ENCODE measurements around the gene LILRA6. TPM values are rescaled to one million over a fixed set of nuclear protein-coding genes. Genes with fewer than 3 reads are reported as not detected.

LILRA6 gene
- total RNA-seq, 1 experiment from 2014 or later = not detected

- TF ChIP-seq CEBPB (IDR thresholded peaks at IDR 0.05; ENCODE audit: low read depth) = no peak
Measured at GRCh38 chr19:54266133-54266532, 23.5 kb upstream of the LILRA6 start (continued).

- no peaks in the 10 kb centered on the region for H3K79me2 ChIP-seq (ENCODE audit: insufficient read depth, low read length)
- H3K9ac ChIP-seq (ENCODE audit: low read length) = no peak overlapping the region
- H2AFZ ChIP-seq (ENCODE audit: low read depth, low read length, poor library complexity, severe bottlenecking) = no peak overlapping the region
- ChIA-PET POLR2A (no interaction called here), CTCF (no interaction called here), RAD21 (ENCODE audit: low non-redundant PET in 1 of 2, low total read pairs in 2 of 2, uncharacterized antibody in 2 of 2, unreplicated experiment in 2 of 2) (no interaction called here)
- peaks cover 4% of the 10 kb centered on the region; the same call in 1 of the 2 replicates for H3K27me3 ChIP-seq (ENCODE audit: insufficient read depth, low read length)
- ATAC-seq (no peak), DNase-seq (ENCODE audit: low read depth, low spot score) (no peak)
- no TSS peak for BruUV-seq (replicated peaks)
- no peak overlapping the region for H3K4me2 ChIP-seq (ENCODE audit: low read length)
- TF ChIP-seq SP1 (IDR thresholded peaks at IDR 0.05; ENCODE audit: low read depth) (no peak), ZBTB33 (IDR thresholded peaks at IDR 0.05; ENCODE audit: extremely low read depth, insufficient replicate concordance, low read length) (no peak), CEBPB (IDR thresholded peaks at IDR 0.05; ENCODE audit: low read depth) (no peak), SIN3A (IDR thresholded peaks at IDR 0.05; ENCODE audit: low read depth) (no peak), POLR2AphosphoS5 (IDR thresholded peaks at IDR 0.05; ENCODE audit: low read depth, low read length) (no peak), ZFX (IDR thresholded peaks at IDR 0.05) (no peak), ELF1 (IDR thresholded peaks at IDR 0.05; ENCODE audit: borderline replicate concordance, low read depth) (no peak), CTCF (IDR thresholded peaks at IDR 0.05 in 2 of 3, conservative IDR thresholded peaks at IDR 0.05 in 1 of 3; ENCODE audit: borderline replicate concordance in 1 of 3, insufficient read depth in 1 of 3, low read depth in 2 of 3, low read length in 2 of 3) (no peak), EGR1 (IDR thresholded peaks at IDR 0.05; ENCODE audit: low read depth) (no peak), ATF3 (IDR thresholded peaks at IDR 0.05) (no peak), RAD21 (IDR thresholded peaks at IDR 0.05; ENCODE audit: low read depth) (no peak)
- no peak overlapping the region for H3K27ac ChIP-seq (ENCODE audit: low read depth, low read length)
- H3K9me2 ChIP-seq (ENCODE audit: insufficient read depth) = no peaks in the 10 kb centered on the region
- H4K20me1 ChIP-seq (ENCODE audit: insufficient read depth) = no peaks in the 10 kb centered on the region
- intact Hi-C loops (cut with micrococcal nuclease) = no loop called here
- no peak overlapping the region for H3K4me3 ChIP-seq (replicated peaks in 1 of 2; ENCODE audit: low read depth in 1 of 2, low read length in 2 of 2)
- H3K36me3 ChIP-seq (ENCODE audit: control insufficient read depth in 1 of 2, insufficient read depth in 2 of 2, low read length in 2 of 2) = no peaks in the 10 kb centered on the region
- no peaks in the 10 kb centered on the region for H3K4me1 ChIP-seq (ENCODE audit: control insufficient read depth in 1 of 2, insufficient read depth in 2 of 2, low read length in 2 of 2)
- H3K9me3 ChIP-seq (ENCODE audit: control insufficient read depth in 1 of 2, insufficient read depth in 1 of 2, low read depth in 1 of 2, low read length in 2 of 2) = no peaks in the 10 kb centered on the region
Measured at GRCh38 chr19:54262470-54262869, 19.9 kb upstream of the LILRA6 start.

All from HCT116 (cell line).